K562 (cell line): ENCODE measurements around the gene BIN1. TPM values are rescaled to one million over a fixed set of nuclear protein-coding genes. Genes with fewer than 3 reads are reported as not detected.

Experiments
- ATAC-seq: fragments of 200-7000 bp; cut with Tn5 transposase; 3 replicates; pipeline ENCODE4 v1.9.1; 2020; ENCODE audit warnings: moderate library complexity
- BruUV-seq: library from RNA; stranded (reverse); fragments of 400-500 nt; replicated peaks from 2 replicates; lab custom pipeline; 2021; lab: Mats Ljungman, UMichigan
- CTCF ChIA-PET: fragments of 300-600 bp; formaldehyde crosslinking; extraction: SDS; loops from one replicate; lab custom pipeline; 2021; ENCODE audit warnings: low intra/inter-chr PET ratio; lab: Yijun Ruan, JAX
- POLR2A ChIA-PET: fragments of 300-600, 350-650 bp; sonication (Branson Sonifier 250); formaldehyde crosslinking; extraction: SDS; loops from one replicate; lab custom pipeline; 2021; ENCODE audit warnings: antibody characterized with exemption, inconsistent platforms; lab: Yijun Ruan, JAX
- DNase-seq, 4 experiments: peaks; one replicate each; pipeline versions ENCODE4 v3.0.0 to v3.0.0-alpha.2; 2011 to 2018; ENCODE audit warnings: low spot score in 3 of 4, mixed read lengths in 3 of 4; ENCODE audit errors: extremely low read depth in 1 of 4
- FAIRE-seq: peaks from 2 replicates; lab custom pipeline; 2011; peaks lifted over from hg19 to GRCh38; lab: Jason Lieb, UNC
- H2AFZ ChIP-seq: 2 replicates; pipeline ENCODE4 v1.6.0; 2011; ENCODE audit warnings: low read depth, low read length, control low read depth, inconsistent platforms
- H3K27ac ChIP-seq: fragments of 200-600 bp; 3 replicates; pipeline ENCODE4 v1.8.0; 2011; ENCODE audit warnings: low read depth, mild to moderate bottlenecking, control low read depth, inconsistent platforms, low read length, moderate library complexity, mixed read lengths; ENCODE audit errors: extremely low read depth
- H3K27me3 ChIP-seq, 2 experiments: fragments of 300-600 bp in 1 of 2; 2 replicates in 1 of 2; 3 replicates in 1 of 2; pipeline versions ENCODE4 v1.6.0 to v1.8.0; 2011; ENCODE audit warnings: inconsistent platforms in 2 of 2, low read length in 2 of 2, mild to moderate bottlenecking in 1 of 2, mixed read lengths in 1 of 2, moderate library complexity in 1 of 2; ENCODE audit not compliant: control insufficient read depth in 2 of 2, insufficient read depth in 2 of 2
- H3K36me3 ChIP-seq: fragments of 300-600 bp; 3 replicates; pipeline ENCODE4 v1.8.0; 2011; ENCODE audit warnings: mild to moderate bottlenecking, low read length, inconsistent platforms; ENCODE audit not compliant: control insufficient read depth, insufficient read depth
- H3K4me1 ChIP-seq, 2 experiments: fragments of 200-600 bp in 1 of 2; replicated peaks in 1 of 2; 2 replicates in 1 of 2; 3 replicates in 1 of 2; pipeline versions ENCODE4 v1.5.1 to v1.8.0; 2011; ENCODE audit warnings: inconsistent platforms in 2 of 2, low read length in 2 of 2, mild to moderate bottlenecking in 1 of 2, mixed read lengths in 1 of 2, moderate library complexity in 1 of 2; ENCODE audit not compliant: control insufficient read depth in 2 of 2, insufficient read depth in 2 of 2
- H3K4me2 ChIP-seq: 2 replicates; pipeline ENCODE4 v1.6.1; 2011; ENCODE audit warnings: low read length, control low read depth, inconsistent platforms, mixed read lengths; ENCODE audit not compliant: insufficient read depth
- H3K4me3 ChIP-seq: fragments of 200-600 bp; sonication (generic), shearing (Covaris generic); 2 replicates; pipeline ENCODE4 v1.5.1; 2016; ENCODE audit warnings: control low read depth, inconsistent platforms
- H3K79me2 ChIP-seq: fragments of 200-600 bp; 3 replicates; pipeline ENCODE4 v1.8.0; 2011; ENCODE audit warnings: low read length, inconsistent platforms; ENCODE audit not compliant: control insufficient read depth, insufficient read depth
- H3K9ac ChIP-seq, 2 experiments: 2 replicates each; pipeline versions ENCODE4 v1.6.0 to v1.6.1; 2011; ENCODE audit warnings: low read depth in 2 of 2, low read length in 2 of 2, control low read depth in 1 of 2, inconsistent platforms in 1 of 2, mild to moderate bottlenecking in 1 of 2, mixed read lengths in 1 of 2; ENCODE audit not compliant: insufficient read depth in 1 of 2
- H3K9me1 ChIP-seq: one replicate; pipeline ENCODE4 v1.6.0; 2011; ENCODE audit warnings: inconsistent platforms, mild to moderate bottlenecking, low read length, moderate library complexity; ENCODE audit not compliant: control insufficient read depth, insufficient read depth
- H3K9me3 ChIP-seq: replicated peaks from 2 replicates; pipeline ENCODE4 v1.5.1; 2011; ENCODE audit warnings: low read depth, low read length, inconsistent platforms; ENCODE audit not compliant: control insufficient read depth, insufficient read depth
- H4K20me1 ChIP-seq: replicated peaks from 2 replicates; pipeline ENCODE4 v1.6.1; 2011; ENCODE audit warnings: low read length, inconsistent platforms, mixed read lengths; ENCODE audit not compliant: control insufficient read depth, insufficient read depth
- BDP1 ChIP-seq: IDR thresholded peaks from 3 replicates; pipeline ENCODE4 v1.6.1; 2011; ENCODE audit not compliant: insufficient read length, insufficient read depth
- CREM ChIP-seq: IDR thresholded peaks from 2 replicates; pipeline ENCODE4 v1.6.1; 2014; ENCODE audit warnings: antibody characterized with exemption, low read depth
- GABPA ChIP-seq: fragments of 200-800 bp; sonication (Bioruptor generic); conservative IDR thresholded peaks from 2 replicates; pipeline ENCODE4 v1.6.1; 2016; ENCODE audit warnings: low read depth, missing genetic modification characterization, missing compliant biosample characterization
- MAFG ChIP-seq: fragments of 450-650 bp; conservative IDR thresholded peaks from 2 replicates; pipeline ENCODE4 v1.6.1; 2016; ENCODE audit warnings: missing genetic modification characterization, missing compliant biosample characterization
- MLX ChIP-seq, 2 experiments: fragments of 450-650 bp in 1 of 2; sonication (generic) in 1 of 2; formaldehyde crosslinking; conservative IDR thresholded peaks; 2 replicates each; pipeline versions ENCODE4 v1.4.0 to v1.8.1; 2020 to 2022; ENCODE audit warnings: mild to moderate bottlenecking in 1 of 2, missing genetic modification reagents in 1 of 2
- NCOR1 ChIP-seq: fragments of 450-650 bp; IDR thresholded peaks from 2 replicates; pipeline ENCODE4 v1.6.1; 2016; ENCODE audit warnings: mild to moderate bottlenecking, moderate library complexity
- NR0B1 ChIP-seq: fragments of 450-650 bp; IDR thresholded peaks from one replicate; pipeline ENCODE4 v1.6.1; 2018; ENCODE audit warnings: mild to moderate bottlenecking, moderate library complexity; ENCODE audit not compliant: partially characterized antibody
- RBM14 ChIP-seq: fragments of 200-400 bp; formaldehyde crosslinking; IDR thresholded peaks from 2 replicates; pipeline ENCODE4 v1.6.1; 2018; ENCODE audit warnings: low read depth, mild to moderate bottlenecking, low read length, moderate library complexity, borderline replicate concordance; ENCODE audit not compliant: insufficient read depth
- REST ChIP-seq, 2 experiments: fragments of 450-650 bp; formaldehyde crosslinking in 1 of 2; IDR thresholded peaks; 2 replicates each; pipeline versions ENCODE4 v1.4.0 to v1.6.1; 2014 to 2020; ENCODE audit warnings: mild to moderate bottlenecking in 2 of 2, borderline replicate concordance in 1 of 2, low read depth in 1 of 2
- TEAD4 ChIP-seq, 2 experiments: sonication (generic) in 1 of 2; formaldehyde crosslinking in 1 of 2; IDR thresholded peaks; 2 replicates each; pipeline versions ENCODE4 v1.6.1 to v1.8.0; 2012 to 2022; ENCODE audit warnings: borderline replicate concordance in 1 of 2, inconsistent platforms in 1 of 2, low read length in 1 of 2, mild to moderate bottlenecking in 1 of 2, missing genetic modification reagents in 1 of 2
- WGBS: fragments of 100-300 bp; shearing (Covaris generic); methylation state at CpG from one replicate; pipeline ENCODE4 v1.1.6; 2016; ENCODE audit warnings: low coverage, mixed read lengths; ENCODE audit not compliant: insufficient coverage; ENCODE audit errors: missing lambda C conversion rate; 5-methylcytosine and 5-hydroxymethylcytosine counted together
- in situ Hi-C: fragments of 300-500 bp; cut with MboI; formaldehyde crosslinking; loops from 4 replicates; pipeline ENCODE4 v1.15.0; 2018; ENCODE audit warnings: inconsistent platforms, mixed read lengths
- intact Hi-C: fragments of 100-400 bp; cut with micrococcal nuclease; formaldehyde crosslinking; loops from 2 replicates; pipeline ENCODE4 v1.14.2; 2022
- polyA plus RNA-seq, 8 experiments: library from polyadenylated mRNA; depleted of rRNA in 4 of 8; stranded (reverse) in 5 of 8; unstranded in 3 of 8; fragments of >200 nt; fragmentation: Nextera tagmentation in 2 of 8; fragmentation: Illumina TruSeq in 1 of 8; extraction: Ambion mirVana in 2 of 8; extraction: Trizol in 1 of 8; gene quantifications; 2 replicates each; pipeline versions ENCODE4 v1.2.1 to v1.2.3, GENCODE V29; 2011 to 2014; ENCODE audit warnings: inconsistent platforms in 1 of 8, missing spikeins in 1 of 8
- total RNA-seq, 7 experiments: library from RNA; depleted of rRNA in 6 of 7; stranded (reverse); fragments of >200 nt in 6 of 7; fragmentation: Illumina TruSeq in 2 of 7; extraction: Trizol in 2 of 7; gene quantifications; 2 replicates each; pipeline versions ENCODE4 v1.2.1 to v1.2.3, GENCODE V29; 2011 to 2021; ENCODE audit warnings: low replicate concordance in 1 of 7

BIN1 gene
- total and polyA plus RNA-seq, 9 of the 15 experiments (the other 6 are each of a cell fraction or from before 2014, with no cell fraction given), result 0.04 to 2.8 (median 0.79) TPM; not detected in 1

DNA sequence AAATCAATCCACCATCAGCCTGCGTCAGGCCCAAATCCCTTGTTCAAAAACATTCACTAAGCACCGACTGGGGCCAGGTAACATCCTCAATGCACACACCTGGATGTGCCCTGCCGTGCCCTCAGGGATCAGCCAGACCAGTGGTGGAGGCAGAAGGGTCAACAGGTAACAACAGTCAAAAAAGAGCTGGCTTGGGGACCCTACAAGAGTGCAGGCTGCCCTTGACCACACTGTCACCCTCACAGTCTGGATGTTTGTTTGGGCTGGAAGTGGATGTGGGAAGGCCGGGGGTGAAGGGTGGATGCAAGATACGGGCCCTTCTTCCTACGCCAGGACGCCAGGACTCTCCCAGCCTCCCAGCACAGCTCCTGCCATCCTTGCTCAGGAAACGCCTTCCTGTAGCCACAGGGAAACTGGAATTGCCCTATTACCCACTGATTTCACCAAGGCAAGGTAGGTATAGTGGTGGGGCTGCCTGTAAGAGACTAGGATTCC, 2.7 kb downstream of the BIN1 start:
- POLR2A ChIA-PET, result interaction anchor here (0.8 kb wide), 1 partner anchor 194 kb away, joined by 4 read pairs; no protein-coding TSS in a partner anchor
- BruUV-seq, result no TSS peak
- no peak for FAIRE-seq
- TF ChIP-seq BDP1 (no peak), MLX (CRISPR knock-in tag; conservative IDR thresholded peaks at IDR 0.05) (no peak), REST (IDR thresholded peaks at IDR 0.05; ENCODE audit: borderline replicate concordance) (no peak), REST (CRISPR knock-in tag; IDR thresholded peaks at IDR 0.05; ENCODE audit: low read depth) (no peak), GABPA (tag) (no peak), MAFG (tag) (no peak), CREM (no peak), RBM14 (no peak), NCOR1 (no peak), NR0B1 (no peak), TEAD4 (IDR thresholded peaks at IDR 0.05; ENCODE audit: low read length) (no peak), TEAD4 (CRISPR knock-in tag; IDR thresholded peaks at IDR 0.05; ENCODE audit: borderline replicate concordance) (no peak)

More for the DNA sequence above, 2.7 kb downstream of the BIN1 start:
- Histone ChIP-seq H3K9ac (no peak overlapping the region), H3K9me3 (no peaks in the 10 kb centered on the region), H3K79me2 (no peaks in the 10 kb centered on the region), H3K4me1 (peaks cover 0 to 23% of the 10 kb centered on the region in 2 experiments; a peak in 3 of 5 replicates), H3K27ac (no peak overlapping the region), H3K36me3 (no peaks in the 10 kb centered on the region), H2AFZ (no peak overlapping the region), H4K20me1 (no peaks in the 10 kb centered on the region; the same call in 1 of the 2 replicates), H3K27me3 (peaks cover 22 to 83% of the 10 kb centered on the region in 2 experiments), H3K4me3 (no peak overlapping the region), H3K9me1 (no peaks in the 10 kb centered on the region), H3K4me2 (no peak overlapping the region)
- DNase-seq (no peak), ATAC-seq (no peak)
- intact Hi-C loops, result no loop called here
- in situ Hi-C loops, result no loop called here
- CTCF ChIA-PET, result no interaction called here
- 0% methylated on average over 8 of the region's 8 CpGs for WGBS
